DMS53 treated with DMSO at 0.1 percent for 48 hours (cell line): Measurements from ENCODE around the gene SYNJ2.

ENCODE experiments used
- DNase-seq: peaks from one replicate; lab custom pipeline; 2025; ENCODE audit not compliant: unreplicated experiment; lab: John Stamatoyannopoulos, UW

The SYNJ2 gene

GRCh38 chr6:158010591-158011477, 29.2 kb downstream of the SYNJ2 start:
- DNase-seq, result no peak

DNA sequence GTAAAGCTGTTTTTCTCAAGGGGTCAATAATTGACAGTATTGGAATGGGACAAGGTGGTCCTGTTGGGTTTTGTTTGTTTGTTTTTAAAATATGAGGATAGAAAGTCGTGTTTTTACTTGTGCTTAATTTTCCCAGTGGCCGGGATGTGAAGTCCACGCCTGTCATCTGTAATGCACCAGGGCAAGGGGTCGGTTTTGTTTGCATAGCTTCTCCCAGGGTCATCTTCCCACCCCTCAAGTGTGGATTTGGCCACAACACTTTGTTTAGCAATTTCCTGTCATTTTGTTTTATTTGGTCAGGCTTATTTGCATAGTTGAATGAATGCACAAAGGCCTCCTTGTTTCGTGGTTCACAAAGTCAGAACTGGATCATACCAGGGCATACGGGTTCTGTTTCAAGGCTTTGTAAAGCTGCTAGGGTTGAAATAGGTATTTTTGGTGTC, 29.8 kb downstream of the SYNJ2 start:
- no peak for DNase-seq

- no peak for DNase-seq
These were observed 30.4 kb downstream of the SYNJ2 start for GRCh38 chr6:158011980-158012566.

- DNase-seq, result no peak
These were observed 32.3 kb downstream of the SYNJ2 start for GRCh38 chr6:158013904-158014504.

DNA sequence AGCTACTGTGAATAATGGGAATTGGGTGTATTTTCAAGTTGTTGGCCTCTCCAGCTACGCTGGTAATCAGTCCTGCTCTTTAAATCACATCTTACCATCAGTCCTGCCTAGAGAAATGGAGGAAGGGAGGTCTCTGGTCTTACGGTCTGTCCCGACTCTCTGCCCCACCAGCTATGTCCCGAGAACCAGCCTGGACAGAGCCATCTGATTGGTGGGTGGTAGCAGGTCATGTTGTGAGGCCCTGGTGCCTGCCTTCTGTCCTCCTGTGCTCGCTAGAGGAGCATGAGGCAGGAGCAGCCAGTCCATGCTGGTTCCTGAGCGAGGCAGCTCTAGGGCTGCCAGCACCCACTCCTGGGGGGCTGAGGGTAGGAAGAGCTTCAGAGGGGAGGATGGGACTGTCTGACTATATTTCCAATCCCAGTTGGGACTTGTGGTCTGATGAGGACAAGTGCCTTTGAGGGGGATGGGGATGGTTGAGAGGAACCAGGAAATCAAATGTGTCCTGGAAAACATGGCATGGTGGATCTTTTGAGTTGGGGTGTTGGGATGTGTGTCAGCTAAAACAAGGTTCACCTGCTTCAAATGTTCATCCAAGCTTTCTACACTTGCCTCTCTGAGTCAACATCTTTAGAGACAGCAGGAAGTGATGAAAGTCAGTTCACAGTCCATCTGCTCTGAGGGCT, 33.0 kb downstream of the SYNJ2 start:
- no peak for DNase-seq

GRCh38 chr6:158015188-158015506, 33.5 kb downstream of the SYNJ2 start:
- no peak for DNase-seq

GRCh38 chr6:158016571-158017383, 35.1 kb downstream of the SYNJ2 start:
- DNase-seq, result no peak

DNA sequence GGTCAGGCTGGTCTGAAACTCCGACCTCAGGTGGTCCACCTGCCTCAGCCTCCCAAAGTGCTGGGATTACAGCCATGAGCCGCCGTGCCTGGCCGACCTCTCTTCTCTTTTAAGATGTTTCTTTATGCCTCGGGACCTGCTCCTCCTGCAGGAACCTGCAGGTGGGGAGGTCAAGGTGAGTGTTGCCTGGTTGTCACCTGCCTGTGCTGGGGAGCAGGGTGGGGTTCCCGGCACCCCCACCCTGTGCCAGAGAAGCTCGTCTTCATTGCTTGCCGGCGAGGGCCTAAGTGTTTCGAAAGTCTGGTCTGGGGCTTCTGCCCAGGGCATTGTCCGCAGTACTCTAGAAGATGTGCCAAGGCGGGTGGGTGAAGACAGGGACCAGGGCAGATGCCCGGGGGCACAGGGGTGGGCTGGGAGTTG, 36.0 kb downstream of the SYNJ2 start:
- DNase-seq, result no peak

DNA sequence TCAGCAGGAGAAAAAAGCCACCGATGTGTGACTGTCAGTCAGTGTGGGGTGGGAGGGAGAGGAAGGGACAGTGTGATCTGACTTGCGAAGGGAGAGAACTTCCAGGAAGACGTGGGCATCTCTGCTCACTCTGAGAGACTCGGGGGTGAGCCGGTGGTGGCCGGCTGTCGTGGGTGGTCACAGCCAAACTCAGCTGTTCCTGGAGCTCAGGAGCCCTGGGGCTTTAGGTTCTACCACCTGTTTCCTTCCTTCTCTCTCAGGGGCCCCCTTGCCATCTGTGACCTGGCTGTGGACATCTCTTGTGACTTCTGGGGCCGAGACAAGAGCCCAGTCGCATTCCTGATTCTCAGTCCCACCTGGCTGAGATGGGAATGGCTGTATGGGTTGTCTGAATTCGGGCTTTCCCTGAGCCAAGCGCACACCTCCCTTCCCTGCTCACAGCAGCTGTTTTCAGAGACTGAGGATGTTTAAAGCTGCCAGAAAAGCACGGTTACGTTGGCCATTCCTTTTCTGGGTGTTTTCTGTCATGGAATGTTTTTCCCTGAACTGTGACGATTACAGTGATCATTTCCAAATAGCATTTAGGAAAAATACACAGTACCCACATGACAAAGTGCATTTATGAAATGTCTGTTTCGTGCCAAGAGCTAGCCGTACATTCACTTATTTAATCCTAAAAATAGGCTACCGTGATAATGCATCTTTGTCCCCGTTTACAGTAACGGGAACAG, 36.5 kb downstream of the SYNJ2 start:
- DNase-seq, result no peak

DNA sequence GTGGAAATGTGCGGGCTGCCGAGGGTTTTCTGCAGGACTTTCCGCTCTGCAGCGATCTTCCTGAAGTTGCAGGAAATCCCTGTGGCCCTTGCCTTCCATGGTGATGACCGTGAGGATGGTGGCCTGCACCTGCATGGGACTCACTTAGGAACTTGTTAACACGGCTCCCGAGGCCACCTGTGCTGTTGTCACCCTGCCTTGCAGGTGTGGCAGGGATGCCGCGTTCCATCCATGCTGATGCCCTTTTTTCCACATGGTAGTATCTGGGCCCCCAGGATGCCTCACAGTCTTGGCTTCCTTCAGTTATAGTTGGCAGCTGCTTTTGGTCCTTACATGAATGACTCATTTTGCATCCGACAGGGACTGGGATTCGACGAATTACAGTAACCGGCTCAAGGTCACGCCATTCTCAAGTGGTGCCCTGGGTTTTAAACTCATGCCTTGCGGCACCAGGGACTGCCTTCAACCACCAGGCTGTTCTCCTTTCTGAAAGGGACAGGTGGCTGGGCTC, 37.2 kb downstream of the SYNJ2 start:
- no peak for DNase-seq

DNA sequence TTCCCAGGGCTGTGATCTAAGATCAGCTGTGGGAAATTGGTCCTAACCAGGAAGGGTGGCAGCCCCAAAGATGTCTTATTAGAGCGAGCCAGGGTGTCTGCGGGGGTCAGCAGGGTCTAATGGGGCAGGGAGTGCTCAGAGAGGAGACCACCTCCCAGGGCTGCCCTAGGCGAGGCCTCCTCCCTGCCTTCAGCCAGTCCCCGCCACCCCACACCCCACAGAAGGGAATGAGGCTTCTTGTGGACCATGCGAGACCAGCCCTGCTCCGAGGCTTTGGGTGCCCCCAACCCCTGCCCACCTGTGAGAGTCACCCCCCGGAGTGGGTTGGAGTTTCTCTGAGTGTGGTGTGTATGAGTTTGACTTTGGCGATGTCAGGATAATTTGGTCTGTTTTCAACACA, 37.8 kb downstream of the SYNJ2 start:
- DNase-seq, result no peak

GRCh38 chr6:158020272-158020711, 38.6 kb downstream of the SYNJ2 start:
- DNase-seq, result no peak

DNA sequence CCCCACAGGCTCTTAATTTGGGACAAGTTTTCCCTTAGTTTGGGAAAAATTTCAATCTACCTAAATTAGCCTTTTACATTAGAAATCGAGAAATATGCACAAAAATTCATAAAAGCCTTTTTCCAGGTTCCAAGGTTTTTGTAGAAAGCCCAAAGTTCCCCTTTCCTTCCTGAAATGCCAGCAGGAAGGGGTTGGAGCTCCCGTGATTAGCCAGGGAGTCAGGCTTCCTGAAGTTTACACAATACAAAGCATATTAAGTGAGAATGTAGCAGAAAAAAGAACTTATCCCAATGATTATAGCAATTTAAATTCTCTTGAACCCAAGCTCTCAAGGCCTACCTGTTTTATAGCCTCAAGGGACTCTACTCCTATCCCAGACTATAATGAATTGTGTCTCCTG, 39.1 kb downstream of the SYNJ2 start:
- no peak for DNase-seq

- no peak for DNase-seq
These were observed 39.7 kb downstream of the SYNJ2 start for GRCh38 chr6:158021376-158021775.

DNA sequence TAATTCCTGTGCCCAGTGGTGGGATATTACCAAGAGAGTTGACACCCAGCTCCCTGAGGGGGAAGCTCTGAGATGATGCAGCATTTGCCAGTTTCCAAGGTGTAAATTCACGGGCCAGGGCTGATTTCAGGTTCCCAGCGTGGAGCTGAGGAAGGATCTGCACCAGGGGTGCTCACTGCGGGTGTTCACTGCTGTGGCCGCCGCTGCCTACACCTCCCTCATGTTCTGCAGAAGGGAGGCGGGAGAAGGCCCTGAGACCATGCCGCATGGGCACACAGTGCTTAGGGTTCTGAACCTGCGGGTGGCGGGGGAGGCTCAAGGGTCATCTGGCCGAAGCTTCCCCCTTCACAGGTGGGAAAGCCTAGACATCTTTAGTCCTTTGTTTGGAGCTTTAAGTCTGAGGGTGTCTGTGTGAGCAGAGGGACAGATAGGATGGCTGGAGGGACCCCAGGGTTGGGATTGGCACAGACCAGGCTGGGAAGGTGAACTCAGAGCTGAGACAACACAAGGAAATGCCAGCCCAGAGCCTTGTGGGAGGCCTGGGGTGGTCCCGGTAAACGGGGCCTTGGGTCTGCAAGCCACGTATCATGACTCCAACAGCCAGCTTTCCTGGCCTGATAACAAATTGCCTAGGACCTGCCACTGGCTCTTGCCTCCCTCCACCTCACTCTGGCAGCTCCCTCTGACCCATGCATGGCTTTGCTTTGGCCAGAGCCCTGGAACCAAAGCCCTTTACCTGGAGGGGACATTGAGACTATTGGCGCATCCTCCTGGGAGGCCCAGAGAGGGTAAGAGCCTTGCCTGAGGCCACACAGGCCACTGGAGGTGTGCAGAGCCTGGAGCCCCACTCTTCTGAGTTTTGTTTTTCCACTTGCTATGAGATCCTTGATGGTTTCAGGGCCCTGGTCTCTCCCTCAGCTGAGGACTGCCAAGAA, 40.4 kb downstream of the SYNJ2 start:
- DNase-seq, result no peak

- no peak for DNase-seq
These were observed 41.3 kb downstream of the SYNJ2 start for GRCh38 chr6:158022749-158023596.

DNA sequence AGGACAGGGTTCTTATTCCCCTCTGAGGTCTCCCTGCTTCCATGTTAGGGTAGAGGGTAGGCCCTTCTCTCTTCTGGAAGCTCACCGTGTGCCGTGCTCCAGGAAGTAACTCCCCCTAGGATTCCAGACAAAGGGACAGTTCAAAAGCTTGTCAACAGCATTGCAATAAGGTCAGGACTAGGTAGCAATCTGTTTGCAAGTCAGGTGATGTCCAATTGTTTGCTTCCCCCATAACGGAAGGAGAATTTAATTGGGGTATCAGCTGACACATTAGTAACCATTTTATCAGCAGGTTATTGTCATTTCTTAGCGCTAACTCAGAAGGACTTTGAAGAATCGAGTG, 41.9 kb downstream of the SYNJ2 start:
- no peak for DNase-seq
